Amniotic epithelial cell (primary cell): Measurements from ENCODE around the gene HSBP1L1.
"Not testable (repeated sequence)": the region's sequence is repeated elsewhere in the genome, so short reads cannot be mapped to it uniquely, and the experiment has no call there.

Experiments
- DNase-seq: peaks from one replicate; pipeline ENCODE4 v3.0.0-alpha.2; 2010; ENCODE audit warnings: low read depth

Gene HSBP1L1

GRCh38 chr18:79987566-79987965 lies 23.1 kb downstream of the HSBP1L1 start:
- DNase-seq, result peak; percentile 42

GRCh38 chr18:79988071-79988450 lies 23.6 kb downstream of the HSBP1L1 start:
- DNase-seq, result no peak

- DNase-seq, result peak; percentile 83
These were observed 24.2 kb downstream of the HSBP1L1 start, which contains the start of gene TXNL4A for GRCh38 chr18:79988451-79989194. Gene TXNL4A, minus strand, starts transcription at chr18:79988563. Its CDS starts 171 bp downstream, at chr18:79988392.

GRCh38 chr18:79989195-79989497 lies 24.7 kb downstream of the HSBP1L1 start:
- DNase-seq, result no peak

GRCh38 chr18:79991494-79991893 lies 27.1 kb downstream of the HSBP1L1 start:
- no peak for DNase-seq

GRCh38 chr18:79999701-80000100 lies 35.3 kb downstream of the HSBP1L1 start:
- DNase-seq, result not testable (repeated sequence)

GRCh38 chr18:80000877-80001276 lies 36.4 kb downstream of the HSBP1L1 start:
- no peak for DNase-seq

GRCh38 chr18:80002468-80002867 lies 38.0 kb downstream of the HSBP1L1 start:
- DNase-seq, result no peak

GRCh38 chr18:80004600-80005342 lies 40.3 kb downstream of the HSBP1L1 start:
- no peak for DNase-seq

- no peak for DNase-seq
These were observed 42.3 kb downstream of the HSBP1L1 start for GRCh38 chr18:80006724-80007123.

- DNase-seq, result peak; percentile 94
These were observed 45.5 kb downstream of the HSBP1L1 start for GRCh38 chr18:80009661-80010550.

- no peak for DNase-seq
These were observed 46.1 kb downstream of the HSBP1L1 start for GRCh38 chr18:80010551-80010906.

- not testable (repeated sequence) for DNase-seq
These were observed 47.2 kb downstream of the HSBP1L1 start for GRCh38 chr18:80011496-80012137.

GRCh38 chr18:80012714-80013113 lies 48.3 kb downstream of the HSBP1L1 start:
- DNase-seq, result no peak
